HG02970 (cell line): ENCODE data around the gene ZNF814.
A peak's percentile ranks its signal among the peaks of the same experiment; 100 is the strongest.
"Not testable (repeated sequence)": the region's sequence is repeated elsewhere in the genome, so short reads cannot be mapped to it uniquely, and the experiment has no call there.

Source experiments
- ATAC-seq: cut with Tn5 transposase; IDR thresholded peaks from one replicate; pipeline ENCODE4 v1.9.1; 2021; ENCODE audit warnings: mild to moderate bottlenecking, moderate library complexity, moderate number of reproducible peaks; ENCODE audit not compliant: unreplicated experiment, low FRiP score

Gene ZNF814

GRCh38 chr19:57888560-57889231, at the start of gene ZNF814:
ZNF814 (minus strand) TSS chr19:57889037; CDS start chr19:57888802, 235 bp downstream.
- ATAC-seq = peak; percentile 79

DNA sequence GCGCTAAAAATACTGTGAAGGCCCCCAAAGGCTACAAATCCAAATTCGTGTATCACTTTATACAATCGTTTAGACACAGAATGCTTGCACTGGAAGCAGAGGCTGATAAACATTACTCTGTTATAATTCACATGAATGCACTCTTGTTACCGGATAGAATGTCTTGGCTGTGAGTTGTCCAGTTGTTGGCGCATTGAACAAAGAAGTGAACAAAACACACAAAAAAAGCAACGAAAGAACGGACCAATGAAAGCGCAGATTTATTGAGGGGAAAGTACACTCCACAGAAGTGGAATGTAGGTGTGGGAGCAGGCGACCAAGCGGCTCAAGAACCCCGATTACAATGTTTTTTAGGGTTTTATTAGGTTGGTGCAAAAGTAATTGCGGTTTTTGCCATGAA, 46.9 kb upstream of the ZNF814 start:
- ATAC-seq = no peak

DNA sequence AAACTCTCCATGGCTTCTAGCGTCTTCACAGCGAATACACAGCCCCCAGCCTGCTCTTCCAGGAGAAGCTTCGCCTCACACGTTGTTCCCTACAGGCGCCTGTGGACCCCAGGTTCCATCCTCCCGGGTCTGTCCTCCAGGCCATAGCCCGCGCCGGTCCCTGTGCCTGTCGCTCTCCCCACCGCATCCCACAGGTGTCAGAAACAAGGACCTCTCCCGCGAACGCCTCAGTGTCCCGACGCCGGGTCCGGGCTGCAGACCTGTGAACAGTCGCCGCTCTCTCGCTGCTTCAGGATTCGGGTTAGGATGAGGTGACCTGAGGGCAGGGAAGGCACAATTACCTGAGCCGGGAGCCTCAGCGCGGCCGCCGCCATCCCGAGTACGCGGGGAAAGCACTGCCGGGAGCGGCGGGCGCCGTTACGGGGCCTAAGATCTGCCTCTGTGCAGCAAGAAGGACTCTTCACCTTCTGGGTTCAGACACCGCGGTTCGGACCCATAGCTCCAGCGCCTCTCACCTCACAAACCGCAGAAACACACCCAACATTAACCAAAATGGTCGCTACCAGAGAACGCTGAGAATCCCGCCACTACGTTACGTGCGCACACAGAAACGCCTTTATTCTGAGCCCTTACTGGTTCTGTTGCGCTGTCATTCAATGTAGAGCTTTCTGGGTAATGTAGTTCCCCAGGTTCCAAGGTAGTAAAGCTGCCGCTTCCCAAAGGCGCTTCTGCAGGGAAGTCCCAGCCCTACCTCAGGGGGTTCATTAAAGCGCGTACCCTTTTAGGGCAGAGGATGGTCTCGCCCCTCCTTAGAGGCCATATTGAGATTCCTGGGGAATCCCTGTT, 46.2 kb upstream of the ZNF814 start, which contains the start of gene ZNF418:
ZNF418 (minus strand) TSS at position 583 of the 846 bp plus-strand sequence. CDS start 1,580 bp downstream, outside the sequence.
- ATAC-seq = no peak

DNA sequence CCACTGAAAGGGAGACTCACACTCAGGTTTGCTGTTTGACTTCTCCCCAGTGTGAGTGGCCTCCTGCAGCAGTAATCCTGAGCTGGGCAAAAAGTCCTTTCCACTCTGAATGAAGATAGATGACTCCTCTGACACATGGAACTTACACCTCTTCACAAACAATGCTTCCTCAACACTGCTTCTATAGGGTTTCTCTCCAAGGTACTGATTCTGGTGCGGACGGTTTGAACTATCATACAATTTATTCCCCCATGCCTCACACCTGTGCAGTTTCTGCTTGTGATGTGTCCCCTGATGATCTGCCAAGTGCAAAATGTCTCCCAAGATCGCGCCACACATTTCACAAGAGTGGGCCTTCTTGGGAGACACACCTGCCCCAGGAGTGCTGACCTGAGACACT, 38.8 kb upstream of the ZNF814 start:
- ATAC-seq = no peak

DNA sequence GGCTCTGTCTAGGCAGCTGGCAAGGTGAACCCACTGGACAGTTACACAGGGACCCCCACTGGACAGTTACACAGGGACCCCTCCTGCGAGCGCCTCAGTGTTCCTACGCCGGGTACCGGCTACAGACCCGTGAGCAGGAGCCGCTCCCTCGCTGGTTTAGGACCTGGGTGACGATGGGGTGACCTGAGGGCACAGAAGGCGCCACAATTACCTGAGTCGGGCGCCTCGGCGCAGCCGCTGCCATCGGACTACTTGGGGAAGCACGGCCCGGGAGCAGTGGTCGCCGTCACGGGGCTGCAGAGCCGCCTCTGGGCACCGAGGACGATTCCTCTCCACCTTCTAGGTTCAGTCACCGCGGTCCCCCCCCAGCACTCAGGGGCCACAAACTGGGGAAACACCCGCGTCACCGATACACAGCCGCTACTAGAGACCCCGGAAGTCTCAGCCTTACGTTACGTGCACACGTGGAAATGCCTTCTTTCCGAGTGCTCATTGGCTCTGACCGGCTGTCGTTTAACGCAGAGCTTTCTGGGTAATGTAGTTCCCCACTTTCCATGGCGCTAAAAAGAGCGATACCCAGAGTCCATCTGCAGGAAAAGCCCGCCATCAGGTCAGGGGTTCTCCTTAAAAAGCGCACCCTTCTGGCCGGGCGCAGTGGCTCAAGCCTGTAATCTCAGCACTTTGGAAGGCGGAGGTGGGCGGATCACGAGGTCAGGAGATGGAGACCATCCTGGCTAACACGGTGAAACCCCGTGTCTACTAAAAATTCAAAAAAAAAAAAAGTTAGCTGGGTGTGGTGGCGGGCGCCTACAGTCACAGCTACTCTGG, 27.5 kb upstream of the ZNF814 start, which contains the start of gene ZNF417:
ZNF417 (minus strand) TSS at position 425 of the 828 bp plus-strand sequence; CDS start at position 244, 181 bp downstream.
- ATAC-seq = peak; percentile 95

- no peak for ATAC-seq
Measured at GRCh38 chr19:57914531-57914930, 25.7 kb upstream of the ZNF814 start.

DNA sequence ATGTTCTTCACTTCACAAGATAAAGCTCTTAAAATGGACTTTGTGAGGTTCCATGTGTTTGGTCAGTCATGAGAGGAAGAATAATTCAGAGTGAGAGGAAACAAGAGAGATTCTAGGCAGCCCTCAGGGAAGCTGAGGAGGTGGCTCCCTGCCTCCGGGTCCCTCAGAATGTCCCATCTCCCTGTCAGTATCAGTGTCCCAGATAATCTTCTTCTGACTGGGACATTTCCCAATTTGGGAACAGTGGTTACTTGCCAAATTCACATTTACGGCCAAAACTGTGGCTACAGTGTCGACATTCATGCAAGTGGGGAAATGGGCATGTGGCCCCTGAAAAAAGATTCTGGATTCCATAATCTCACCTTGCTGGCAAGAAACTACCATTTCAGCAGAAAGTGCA, 18.6 kb upstream of the ZNF814 start:
- no peak for ATAC-seq

DNA sequence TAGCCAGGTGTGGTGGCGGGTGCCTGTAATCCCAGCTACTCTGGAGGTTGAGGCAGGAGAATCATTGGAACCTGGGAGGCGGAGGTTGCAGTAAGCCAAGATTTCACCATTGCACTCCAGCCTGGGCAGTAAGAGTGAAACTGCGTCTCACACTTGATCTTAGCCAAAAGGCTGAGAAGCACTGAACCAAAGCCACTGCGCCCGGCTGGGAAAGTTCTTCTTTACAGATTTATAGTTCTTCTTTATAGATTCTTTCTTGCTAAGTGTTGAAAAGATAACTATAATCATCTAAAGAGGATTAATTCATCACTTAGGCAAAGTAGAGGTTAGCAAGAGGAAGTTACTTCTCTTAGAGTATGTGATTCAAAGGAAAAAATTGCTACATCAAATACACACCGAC, 16.4 kb upstream of the ZNF814 start:
- no peak for ATAC-seq

- no peak for ATAC-seq
Measured at GRCh38 chr19:57903618-57904184, 14.9 kb upstream of the ZNF814 start.

- no peak for ATAC-seq
Measured at GRCh38 chr19:57900311-57900710, 11.5 kb upstream of the ZNF814 start.

DNA sequence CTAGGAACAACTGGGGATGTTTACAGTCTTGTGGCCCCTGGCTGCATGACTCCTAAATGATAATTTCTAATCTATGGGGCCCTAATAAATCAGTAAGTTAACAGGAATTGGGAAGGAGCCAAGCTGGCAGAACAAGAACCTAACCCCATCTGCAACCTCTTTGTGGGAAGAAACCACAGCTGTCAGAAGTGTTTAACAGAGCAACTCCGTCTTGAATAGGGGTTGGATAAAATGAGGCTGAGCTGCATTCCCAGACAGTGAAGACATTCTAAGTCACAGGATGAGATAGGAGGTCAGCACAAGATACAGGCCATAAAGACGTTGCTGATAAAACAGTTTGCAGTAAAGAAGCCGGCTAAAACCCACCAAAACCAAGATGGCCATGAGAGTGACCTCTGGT, 1.9 kb upstream of the ZNF814 start:
- ATAC-seq = not testable (repeated sequence)

- no peak for ATAC-seq
Measured at GRCh38 chr19:57888107-57888559, 704 bp downstream of the ZNF814 start.

DNA sequence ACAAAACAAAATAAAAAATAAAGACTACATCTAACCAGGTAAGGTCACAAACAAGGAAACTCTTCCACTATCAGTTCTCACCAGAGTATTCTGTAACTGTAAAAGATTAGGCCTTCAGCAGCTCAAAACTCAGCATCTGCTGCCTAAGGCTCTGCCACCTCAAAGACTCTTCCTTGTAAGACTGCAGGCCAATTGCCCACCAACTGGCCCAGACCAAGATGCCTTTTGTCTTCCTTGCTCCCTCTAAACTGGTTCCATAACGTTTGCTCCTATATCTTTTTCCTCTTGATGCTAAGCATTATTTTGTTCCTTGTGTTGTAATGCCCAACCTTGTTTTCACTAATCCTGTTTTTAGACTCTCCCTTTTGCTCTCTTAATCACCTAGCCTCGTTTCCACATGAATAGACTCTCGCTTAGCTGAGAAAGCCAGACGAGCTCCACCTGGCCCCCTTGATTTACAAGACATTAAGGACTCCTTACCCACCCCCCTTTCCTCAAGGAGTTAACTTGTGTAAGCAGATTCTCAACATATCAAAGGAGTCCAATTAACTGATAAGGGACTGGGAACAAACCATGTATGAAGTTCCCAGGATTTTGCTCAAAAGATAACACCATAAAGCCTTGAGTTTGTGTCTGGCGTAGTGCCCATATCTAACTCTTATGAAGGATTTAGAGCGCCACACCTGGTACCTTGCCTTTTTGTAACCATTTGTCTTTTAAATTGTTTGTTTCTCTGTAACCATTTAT, 1.5 kb downstream of the ZNF814 start:
- ATAC-seq = no peak

GRCh38 chr19:57886046-57886445, 2.8 kb downstream of the ZNF814 start:
- no peak for ATAC-seq

DNA sequence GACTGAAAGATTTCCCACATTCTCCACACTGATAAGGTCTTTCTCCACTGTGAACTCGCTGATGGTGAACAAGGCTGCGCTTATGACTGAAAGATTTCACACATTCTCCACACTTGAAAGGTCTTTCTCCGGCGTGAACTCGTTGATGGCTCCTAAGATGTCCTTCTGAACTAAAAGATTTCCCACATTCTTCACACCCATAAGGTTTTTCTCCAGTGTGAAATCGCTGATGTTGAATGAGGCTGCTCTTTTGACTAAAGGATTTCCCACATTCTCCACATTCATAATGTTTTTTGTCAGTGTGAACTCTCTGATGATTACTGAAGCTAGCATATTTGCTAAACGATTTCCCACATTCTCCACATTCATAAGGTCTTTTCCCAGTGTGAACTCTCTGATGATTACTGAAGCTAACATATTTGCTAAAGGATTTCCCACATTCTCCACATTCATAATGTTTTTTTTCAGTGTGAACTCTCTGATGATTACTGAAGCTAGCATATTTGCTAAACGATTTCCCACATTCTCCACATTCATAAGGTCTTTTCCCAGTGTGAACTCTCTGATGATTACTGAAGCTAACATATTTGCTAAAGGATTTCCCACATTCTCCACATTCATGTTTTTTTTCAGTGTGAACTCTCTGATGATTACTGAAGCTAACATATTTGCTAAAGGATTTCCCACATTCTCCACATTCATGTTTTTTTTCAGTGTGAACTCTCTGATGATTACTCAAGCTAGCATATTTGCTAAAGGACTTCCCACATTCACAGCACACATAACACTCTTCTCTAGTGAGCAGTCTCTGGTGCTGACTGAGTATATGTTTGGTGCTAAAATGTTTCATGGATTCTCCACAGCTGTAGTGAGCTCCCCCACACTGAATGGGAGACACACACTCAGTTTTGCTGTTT, 14.7 kb downstream of the ZNF814 start:
- ATAC-seq = not testable (repeated sequence)

GRCh38 chr19:57872450-57872849, 16.4 kb downstream of the ZNF814 start:
- ATAC-seq = no peak

DNA sequence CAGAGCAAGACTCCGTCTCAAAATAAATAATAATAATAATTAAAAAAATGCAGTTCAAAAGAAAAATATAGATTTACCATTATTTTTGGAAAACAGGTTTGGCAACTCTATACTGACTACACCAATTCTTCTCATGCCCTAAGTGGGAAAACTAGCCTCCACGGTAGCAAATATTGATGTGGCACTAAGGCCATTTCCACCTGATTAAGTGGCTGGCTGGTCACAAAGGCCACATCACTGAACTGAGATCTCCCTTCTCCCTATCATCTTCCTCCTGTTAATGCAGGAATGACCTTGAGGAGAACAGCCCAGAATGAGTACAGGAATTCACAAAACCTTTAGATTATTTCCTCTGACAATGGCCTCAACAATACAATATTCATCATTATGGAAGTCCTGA, 18.6 kb downstream of the ZNF814 start:
- ATAC-seq = no peak

DNA sequence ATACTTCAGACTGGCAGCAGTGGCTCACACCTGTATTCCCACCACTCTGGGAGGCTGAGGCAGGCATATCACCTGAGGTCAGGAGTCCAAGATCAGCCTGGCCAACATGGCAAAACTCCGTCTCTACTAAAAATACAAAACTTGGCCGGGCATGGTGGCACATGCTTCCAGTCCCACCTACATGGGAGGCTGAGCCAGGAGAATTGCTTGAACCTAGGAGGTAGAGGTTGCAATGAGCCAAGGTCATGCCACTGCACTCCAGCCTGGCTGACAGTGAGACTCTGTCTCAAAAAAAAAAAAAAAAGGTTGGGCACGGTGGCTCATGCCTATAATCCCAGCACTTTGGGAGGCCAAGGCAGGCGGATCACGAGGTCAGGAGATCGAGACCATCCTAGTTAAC, 19.2 kb downstream of the ZNF814 start:
- ATAC-seq = not testable (repeated sequence)
